Neural progenitor cell (in vitro differentiated cells): ENCODE data around the gene NUP107. TPM values are rescaled to one million over a fixed set of nuclear protein-coding genes. Genes with fewer than 3 reads are reported as not detected.
A peak's percentile ranks its signal among the peaks of the same experiment; 100 is the strongest.

ENCODE experiments used
- DNase-seq: peaks from one replicate; pipeline ENCODE4 v3.0.0-alpha.2; 2016; ENCODE audit warnings: low spot score
- H2AFZ ChIP-seq: fragments of 200-600 bp; sonication (generic); replicated peaks from 2 replicates; pipeline ENCODE4 v1.6.1; 2016; ENCODE audit warnings: antibody characterized with exemption
- H3F3A ChIP-seq: fragments of 200-600 bp; sonication (generic); 2 replicates; pipeline ENCODE4 v1.6.1; 2016; ENCODE audit warnings: antibody characterized with exemption, low read depth
- H3K27ac ChIP-seq: fragments of 200-600 bp; sonication (generic); 2 replicates; pipeline ENCODE4 v1.5.1; 2016; ENCODE audit warnings: mild to moderate bottlenecking
- H3K27me3 ChIP-seq: fragments of 200-600 bp; sonication (generic); 2 replicates; pipeline ENCODE4 v1.6.1; 2016; ENCODE audit warnings: mild to moderate bottlenecking, moderate library complexity
- H3K36me3 ChIP-seq: fragments of 200-600 bp; sonication (generic); 2 replicates; pipeline ENCODE4 v1.5.1; 2016
- H3K4me1 ChIP-seq: fragments of 200-600 bp; sonication (generic); 2 replicates; pipeline ENCODE4 v1.6.1; 2016; ENCODE audit warnings: mixed run types
- H3K4me2 ChIP-seq: fragments of 200-600 bp; sonication (generic); 2 replicates; pipeline ENCODE4 v1.6.1; 2016
- H3K4me3 ChIP-seq: fragments of 200-600 bp; sonication (generic); 2 replicates; pipeline ENCODE4 v1.5.1; 2016
- H3K79me2 ChIP-seq: fragments of 200-600 bp; sonication (generic); 2 replicates; pipeline ENCODE4 v1.6.1; 2016; ENCODE audit warnings: low read depth
- H3K9ac ChIP-seq: fragments of 200-600 bp; sonication (generic); 2 replicates; pipeline ENCODE4 v1.6.1; 2016
- H3K9me3 ChIP-seq: fragments of 200-600 bp; sonication (generic); 2 replicates; pipeline ENCODE4 v1.5.1; 2016; ENCODE audit warnings: low read depth
- H4K20me1 ChIP-seq: fragments of 200-600 bp; sonication (generic); 2 replicates; pipeline ENCODE4 v1.6.1; 2016; ENCODE audit warnings: low read depth
- H3K27ac Mint-ChIP-seq: 3 replicates; pipeline ENCODE4 v1.8.0; 2021; ENCODE audit warnings: mixed read lengths
- H3K27me3 Mint-ChIP-seq: 2 replicates; pipeline ENCODE4 v1.8.0; 2022; ENCODE audit warnings: low read depth, mild to moderate bottlenecking, inconsistent platforms, moderate library complexity, mixed read lengths; ENCODE audit not compliant: insufficient read depth
- H3K36me3 Mint-ChIP-seq: 3 replicates; pipeline ENCODE4 v1.8.0; 2021; ENCODE audit warnings: mixed read lengths
- H3K4me1 Mint-ChIP-seq: 3 replicates; pipeline ENCODE4 v1.8.0; 2021; ENCODE audit warnings: mixed read lengths
- H3K4me3 Mint-ChIP-seq: 3 replicates; pipeline ENCODE4 v1.8.0; 2021; ENCODE audit warnings: mild to moderate bottlenecking, moderate library complexity, mixed read lengths
- H3K9me3 Mint-ChIP-seq: 3 replicates; pipeline ENCODE4 v1.8.0; 2020; ENCODE audit warnings: mixed read lengths
- EZH2 ChIP-seq: fragments of 200-600 bp; sonication (generic); IDR thresholded peaks from 2 replicates; pipeline ENCODE4 v1.6.1; 2017; ENCODE audit warnings: antibody characterized with exemption, mild to moderate bottlenecking, moderate library complexity
- EZH2phosphoT487 ChIP-seq: fragments of 200-600 bp; sonication (generic); IDR thresholded peaks from 2 replicates; pipeline ENCODE4 v1.6.1; 2017; ENCODE audit warnings: antibody characterized with exemption
- total RNA-seq: library from RNA; depleted of rRNA; stranded (reverse); fragments of >200 nt; gene quantifications from 2 replicates; pipeline ENCODE4 v1.2.3, GENCODE V29; 2015; ENCODE audit warnings: low replicate concordance
- TF ChIP-seq, protein P1 (sequence below): fragments of 200-600 bp; sonication (generic); IDR thresholded peaks from 2 replicates; pipeline ENCODE4 v1.5.1; 2017; ENCODE audit warnings: antibody characterized with exemption, mild to moderate bottlenecking

Gene NUP107
- total RNA-seq, 1 donor from 2014 or later: 231 TPM

DNA sequence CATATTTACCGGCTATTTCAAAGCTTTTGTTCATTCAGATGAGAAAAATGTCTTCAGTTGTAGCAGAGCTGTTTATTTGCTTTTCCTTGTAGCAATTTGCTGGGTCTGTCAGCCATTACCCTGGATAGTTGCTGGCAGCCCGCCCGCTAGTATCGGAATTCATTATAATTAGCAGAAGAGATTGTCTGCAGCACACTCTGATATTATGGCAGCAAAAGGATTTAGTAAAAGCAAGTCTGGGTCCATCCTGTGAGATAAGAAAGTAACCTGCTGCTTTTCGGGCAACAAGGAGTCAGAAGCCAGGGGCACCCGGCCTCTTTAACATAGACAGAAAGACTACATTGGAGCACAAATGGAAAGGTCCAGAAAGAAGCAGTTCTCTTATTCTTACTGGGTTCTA is 53.1 kb downstream of the NUP107 start:
- Histone ChIP-seq H3K9me3 (no peaks in the 10 kb centered on the region), H3F3A (peaks cover 15% of the 10 kb centered on the region), H3K36me3 (peaks cover 27% of the 10 kb centered on the region), H3K4me1 (no peaks in the 10 kb centered on the region), H3K79me2 (no peaks in the 10 kb centered on the region), H3K4me2 (no peak overlapping the region), H2AFZ (no peak overlapping the region), H3K4me3 (no peak overlapping the region), H3K27me3 (no peaks in the 10 kb centered on the region), H3K27ac (no peak overlapping the region), H4K20me1 (no peaks in the 10 kb centered on the region), H3K9ac (no peak overlapping the region)
- TF ChIP-seq EZH2 (no peak), EZH2phosphoT487 (no peak)
- TF ChIP-seq, protein P1, sequence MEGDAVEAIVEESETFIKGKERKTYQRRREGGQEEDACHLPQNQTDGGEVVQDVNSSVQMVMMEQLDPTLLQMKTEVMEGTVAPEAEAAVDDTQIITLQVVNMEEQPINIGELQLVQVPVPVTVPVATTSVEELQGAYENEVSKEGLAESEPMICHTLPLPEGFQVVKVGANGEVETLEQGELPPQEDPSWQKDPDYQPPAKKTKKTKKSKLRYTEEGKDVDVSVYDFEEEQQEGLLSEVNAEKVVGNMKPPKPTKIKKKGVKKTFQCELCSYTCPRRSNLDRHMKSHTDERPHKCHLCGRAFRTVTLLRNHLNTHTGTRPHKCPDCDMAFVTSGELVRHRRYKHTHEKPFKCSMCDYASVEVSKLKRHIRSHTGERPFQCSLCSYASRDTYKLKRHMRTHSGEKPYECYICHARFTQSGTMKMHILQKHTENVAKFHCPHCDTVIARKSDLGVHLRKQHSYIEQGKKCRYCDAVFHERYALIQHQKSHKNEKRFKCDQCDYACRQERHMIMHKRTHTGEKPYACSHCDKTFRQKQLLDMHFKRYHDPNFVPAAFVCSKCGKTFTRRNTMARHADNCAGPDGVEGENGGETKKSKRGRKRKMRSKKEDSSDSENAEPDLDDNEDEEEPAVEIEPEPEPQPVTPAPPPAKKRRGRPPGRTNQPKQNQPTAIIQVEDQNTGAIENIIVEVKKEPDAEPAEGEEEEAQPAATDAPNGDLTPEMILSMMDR: no peak
- Mint-ChIP-seq H3K27ac (no peak overlapping the region), H3K4me3 (no peak overlapping the region), H3K36me3 (peaks cover 17% of the 10 kb centered on the region), H3K27me3 (no peaks in the 10 kb centered on the region), H3K9me3 (no peaks in the 10 kb centered on the region), H3K4me1 (no peaks in the 10 kb centered on the region)
- DNase-seq: no peak

- H3K4me1 Mint-ChIP-seq: peaks cover 13% of the 10 kb centered on the region
- no peaks in the 10 kb centered on the region for H3K9me3 ChIP-seq
- no peaks in the 10 kb centered on the region for H3K27me3 ChIP-seq
- no peak overlapping the region for H3K4me2 ChIP-seq
- no peaks in the 10 kb centered on the region for H3K27me3 Mint-ChIP-seq
- H3K4me3 Mint-ChIP-seq: no peak overlapping the region
- no peak overlapping the region for H3K4me3 ChIP-seq
- peaks cover 16% of the 10 kb centered on the region for H3K36me3 ChIP-seq
- TF ChIP-seq EZH2 (no peak), EZH2phosphoT487 (no peak)
- TF ChIP-seq, protein P1: no peak
- peaks cover 11% of the 10 kb centered on the region for H3K36me3 Mint-ChIP-seq
- no peak overlapping the region for H3K9ac ChIP-seq
- H3K4me1 ChIP-seq: peaks cover 10% of the 10 kb centered on the region
- no peaks in the 10 kb centered on the region for H4K20me1 ChIP-seq
- H3K9me3 Mint-ChIP-seq: no peaks in the 10 kb centered on the region
- H3K27ac Mint-ChIP-seq: no peak overlapping the region
- H3K27ac ChIP-seq: no peak overlapping the region
- H3F3A ChIP-seq: peaks cover 21% of the 10 kb centered on the region
- DNase-seq: no peak
- no peak overlapping the region for H2AFZ ChIP-seq
- H3K79me2 ChIP-seq: peaks cover 20% of the 10 kb centered on the region
Measured at GRCh38 chr12:68743356-68743755, 56.6 kb downstream of the NUP107 start.

GRCh38 chr12:68745376-68745903 is 58.7 kb downstream of the NUP107 start:
- H3K27ac ChIP-seq: no peak overlapping the region
- peak overlapping the region; percentile 80 for H3K4me2 ChIP-seq
- Mint-ChIP-seq H3K36me3 (peaks cover 12% of the 10 kb centered on the region), H3K27ac (peak overlapping the region; percentile 88), H3K4me1 (peaks cover 25% of the 10 kb centered on the region), H3K27me3 (no peaks in the 10 kb centered on the region), H3K4me3 (peak overlapping the region; percentile 99), H3K9me3 (no peaks in the 10 kb centered on the region)
- H4K20me1 ChIP-seq: no peaks in the 10 kb centered on the region
- peak overlapping the region; percentile 88 for H2AFZ ChIP-seq
- peaks cover 16% of the 10 kb centered on the region for H3K36me3 ChIP-seq
- H3K79me2 ChIP-seq: peaks cover 28% of the 10 kb centered on the region
- peaks cover 10% of the 10 kb centered on the region for H3K4me1 ChIP-seq
- no peaks in the 10 kb centered on the region for H3K27me3 ChIP-seq
- H3K4me3 ChIP-seq: peak overlapping the region; percentile 65
- no peak overlapping the region for H3K9ac ChIP-seq
- no peaks in the 10 kb centered on the region for H3K9me3 ChIP-seq
- TF ChIP-seq EZH2 (no peak), EZH2phosphoT487 (no peak)
- TF ChIP-seq, protein P1: no peak
- H3F3A ChIP-seq: peaks cover 18% of the 10 kb centered on the region
- DNase-seq: no peak
